Panc1 (cell line): Measurements from ENCODE around the gene SLC41A3. TPM values are rescaled to one million over a fixed set of nuclear protein-coding genes. Genes with fewer than 3 reads are reported as not detected.

Experiments
- ATAC-seq: fragments of 200-7000 bp; cut with Tn5 transposase; 2 replicates; pipeline ENCODE4 v1.9.1; 2020; ENCODE audit warnings: mild to moderate bottlenecking, moderate library complexity
- BruUV-seq: library from RNA; stranded (reverse); fragments of 400-500 nt; replicated peaks from 2 replicates; lab custom pipeline; 2021; lab: Mats Ljungman, UMichigan
- CTCF ChIA-PET: fragments of 300-600 bp; sonication (Branson Sonifier 250); formaldehyde crosslinking; loops from one replicate; lab custom pipeline; 2022; ENCODE audit warnings: antibody characterized with exemption; lab: Charles Lee
- POLR2A ChIA-PET: fragments of 300-600 bp; sonication (Branson Sonifier 250); formaldehyde crosslinking; loops from one replicate; lab custom pipeline; 2022; ENCODE audit warnings: antibody characterized with exemption; lab: Charles Lee
- DNase-seq: peaks from one replicate; pipeline ENCODE4 v3.0.0-alpha.2; 2010; ENCODE audit warnings: low read depth, low spot score
- H3K27ac ChIP-seq: 2 replicates; pipeline ENCODE4 v1.5.1; 2011; ENCODE audit warnings: mild to moderate bottlenecking, low read length, inconsistent platforms
- H3K27me3 ChIP-seq: fragments of 200-500 bp; sonication (Bioruptor generic); 2 replicates; pipeline ENCODE4 v1.6.0; 2014; ENCODE audit warnings: low read length, inconsistent platforms; ENCODE audit not compliant: control insufficient read depth, insufficient read depth
- H3K36me3 ChIP-seq: fragments of 200-500 bp; sonication (Bioruptor generic); 2 replicates; pipeline ENCODE4 v1.5.1; 2014; ENCODE audit warnings: inconsistent platforms, mild to moderate bottlenecking, low read length, moderate library complexity; ENCODE audit not compliant: control insufficient read depth, insufficient read depth
- H3K4me1 ChIP-seq: 2 replicates; pipeline ENCODE4 v1.5.1; 2011; ENCODE audit warnings: inconsistent platforms, mild to moderate bottlenecking, low read length, moderate library complexity; ENCODE audit not compliant: control insufficient read depth, insufficient read depth
- H3K4me3 ChIP-seq, 2 experiments: 2 replicates each; pipeline ENCODE4 v1.5.1; 2011 to 2012; ENCODE audit warnings: low read depth in 2 of 2, low read length in 2 of 2, mild to moderate bottlenecking in 2 of 2, inconsistent platforms in 1 of 2, moderate library complexity in 1 of 2
- H3K9me3 ChIP-seq: fragments of 200-500 bp; sonication (Bioruptor generic); 2 replicates; pipeline ENCODE4 v1.5.1; 2014; ENCODE audit warnings: low read depth, mild to moderate bottlenecking, inconsistent platforms, low read length, moderate library complexity; ENCODE audit not compliant: control insufficient read depth, insufficient read depth
- CTCF ChIP-seq: fragments of 450-650 bp; IDR thresholded peaks from 2 replicates; pipeline ENCODE4 v1.5.1; 2017; ENCODE audit warnings: mild to moderate bottlenecking
- POLR2AphosphoS5 ChIP-seq: IDR thresholded peaks from 2 replicates; pipeline ENCODE4 v1.6.1; 2012; ENCODE audit warnings: mild to moderate bottlenecking, low read depth, low read length, moderate library complexity
- SIN3A ChIP-seq: IDR thresholded peaks from 2 replicates; pipeline ENCODE4 v1.6.1; 2012; ENCODE audit warnings: low read depth, mild to moderate bottlenecking, low read length, moderate library complexity, borderline replicate concordance; ENCODE audit not compliant: insufficient read depth
- TCF7L2 ChIP-seq: IDR thresholded peaks from 2 replicates; pipeline ENCODE4 v1.6.1; 2011; ENCODE audit warnings: mild to moderate bottlenecking, low read depth, low read length, inconsistent platforms
- in situ Hi-C: cut with HindIII; loops from 2 replicates; pipeline ENCODE4 v1.10.0; 2016; ENCODE audit warnings: low sequenced_read_pairs, low pct_unique_long_range_greater_than_20kb
- intact Hi-C: fragments of 100-400 bp; cut with micrococcal nuclease; formaldehyde crosslinking; loops from one replicate; pipeline ENCODE4 v1.10.0; 2022; ENCODE audit not compliant: unreplicated experiment
- total RNA-seq: library from RNA; stranded (reverse); gene quantifications from one replicate; pipeline ENCODE4 v1.2.1, GENCODE V29; 2021; ENCODE audit not compliant: unreplicated experiment
- TF ChIP-seq, protein P1 (sequence below), 2 experiments: IDR thresholded peaks; 2 replicates each; pipeline ENCODE4 v1.6.1; 2011 to 2012; ENCODE audit warnings: low read depth in 2 of 2, control low read depth in 1 of 2, low read length in 1 of 2, mild to moderate bottlenecking in 1 of 2, moderate library complexity in 1 of 2; ENCODE audit not compliant: insufficient read depth in 1 of 2

SLC41A3 gene
- total RNA-seq, 1 experiment from 2014 or later, result 39.0 TPM

- intact Hi-C loops (no loop called here), in situ Hi-C loops (no loop called here)
- Histone ChIP-seq H3K36me3 (no peaks in the 10 kb centered on the region), H3K27ac (no peak overlapping the region), H3K9me3 (no peaks in the 10 kb centered on the region), H3K4me3 (no peak overlapping the region), H3K27me3 (no peaks in the 10 kb centered on the region), H3K4me1 (no peaks in the 10 kb centered on the region)
- no peak for ATAC-seq
- DNase-seq, result no peak
- ChIA-PET CTCF (no interaction called here), POLR2A (no interaction called here)
- no peak for TF ChIP-seq POLR2AphosphoS5
- TF ChIP-seq, protein P1, sequence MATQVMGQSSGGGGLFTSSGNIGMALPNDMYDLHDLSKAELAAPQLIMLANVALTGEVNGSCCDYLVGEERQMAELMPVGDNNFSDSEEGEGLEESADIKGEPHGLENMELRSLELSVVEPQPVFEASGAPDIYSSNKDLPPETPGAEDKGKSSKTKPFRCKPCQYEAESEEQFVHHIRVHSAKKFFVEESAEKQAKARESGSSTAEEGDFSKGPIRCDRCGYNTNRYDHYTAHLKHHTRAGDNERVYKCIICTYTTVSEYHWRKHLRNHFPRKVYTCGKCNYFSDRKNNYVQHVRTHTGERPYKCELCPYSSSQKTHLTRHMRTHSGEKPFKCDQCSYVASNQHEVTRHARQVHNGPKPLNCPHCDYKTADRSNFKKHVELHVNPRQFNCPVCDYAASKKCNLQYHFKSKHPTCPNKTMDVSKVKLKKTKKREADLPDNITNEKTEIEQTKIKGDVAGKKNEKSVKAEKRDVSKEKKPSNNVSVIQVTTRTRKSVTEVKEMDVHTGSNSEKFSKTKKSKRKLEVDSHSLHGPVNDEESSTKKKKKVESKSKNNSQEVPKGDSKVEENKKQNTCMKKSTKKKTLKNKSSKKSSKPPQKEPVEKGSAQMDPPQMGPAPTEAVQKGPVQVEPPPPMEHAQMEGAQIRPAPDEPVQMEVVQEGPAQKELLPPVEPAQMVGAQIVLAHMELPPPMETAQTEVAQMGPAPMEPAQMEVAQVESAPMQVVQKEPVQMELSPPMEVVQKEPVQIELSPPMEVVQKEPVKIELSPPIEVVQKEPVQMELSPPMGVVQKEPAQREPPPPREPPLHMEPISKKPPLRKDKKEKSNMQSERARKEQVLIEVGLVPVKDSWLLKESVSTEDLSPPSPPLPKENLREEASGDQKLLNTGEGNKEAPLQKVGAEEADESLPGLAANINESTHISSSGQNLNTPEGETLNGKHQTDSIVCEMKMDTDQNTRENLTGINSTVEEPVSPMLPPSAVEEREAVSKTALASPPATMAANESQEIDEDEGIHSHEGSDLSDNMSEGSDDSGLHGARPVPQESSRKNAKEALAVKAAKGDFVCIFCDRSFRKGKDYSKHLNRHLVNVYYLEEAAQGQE (IDR thresholded peaks at IDR 0.05; ENCODE audit: insufficient read depth in 1 of 2, low read depth in 2 of 2, low read length in 1 of 2), result no peak
- no TSS peak for BruUV-seq
These were observed 33.9 kb downstream of the SLC41A3 start for GRCh38 chr3:126050050-126050392.

DNA sequence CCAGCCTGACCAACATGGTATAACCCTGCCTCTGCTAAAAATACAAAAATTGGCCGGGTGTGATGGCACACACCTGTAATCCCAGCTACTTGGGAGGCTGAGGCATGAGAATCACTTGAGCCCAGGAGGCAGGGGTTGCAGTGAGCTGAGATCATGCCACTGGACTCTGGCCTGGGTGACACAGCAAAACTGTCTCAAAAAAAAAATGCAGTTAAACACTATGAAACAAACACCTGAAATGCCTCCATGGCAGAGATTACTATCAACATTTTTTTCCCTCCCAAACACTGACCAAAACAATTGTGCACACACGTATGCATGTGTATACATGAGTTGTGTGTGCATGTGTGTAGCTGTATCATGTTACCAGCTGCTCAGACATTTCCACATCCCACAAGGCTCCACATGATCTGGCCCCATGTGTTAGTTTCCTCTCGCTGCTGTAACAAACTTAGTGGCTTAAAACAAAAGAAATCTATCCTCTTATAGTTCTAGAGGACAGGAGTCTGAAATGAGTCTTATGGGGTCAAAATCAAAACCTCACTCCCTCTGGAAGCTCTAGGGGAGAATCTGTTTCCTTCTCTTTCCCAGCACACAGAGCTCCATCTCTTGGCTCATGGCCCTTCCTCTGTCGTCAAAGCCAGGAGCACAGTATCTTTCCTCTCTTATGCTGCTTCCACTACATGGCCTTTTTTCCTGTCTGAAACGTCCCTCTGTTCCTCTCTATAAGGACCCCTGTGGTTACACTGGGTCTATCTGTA lies 34.5 kb downstream of the SLC41A3 start:
- intact Hi-C loops (no loop called here), in situ Hi-C loops (no loop called here)
- CTCF ChIA-PET, result no interaction called here
- Histone ChIP-seq H3K4me3 (no peak overlapping the region), H3K9me3 (no peaks in the 10 kb centered on the region), H3K27ac (no peak overlapping the region), H3K36me3 (no peaks in the 10 kb centered on the region), H3K27me3 (no peaks in the 10 kb centered on the region), H3K4me1 (no peaks in the 10 kb centered on the region)
- no peak for DNase-seq
- ATAC-seq, result no peak
- POLR2A ChIA-PET, result no interaction called here
- TF ChIP-seq CTCF (no peak), SIN3A (no peak), POLR2AphosphoS5 (no peak), TCF7L2 (no peak)
- TF ChIP-seq, protein P1 (IDR thresholded peaks at IDR 0.05; ENCODE audit: insufficient read depth in 1 of 2, low read depth in 2 of 2, low read length in 1 of 2), result no peak
- BruUV-seq, result no TSS peak
